HUES48 (cell line): ENCODE data around the gene ZNRF4.
"Not testable (repeated sequence)": the region's sequence is repeated elsewhere in the genome, so short reads cannot be mapped to it uniquely, and the experiment has no call there.

Source experiments
- H3K27ac ChIP-seq: one replicate; pipeline ENCODE4 v1.7.0; 2013; ENCODE audit warnings: low read depth, low read length, inconsistent platforms
- H3K27me3 ChIP-seq: 2 replicates; pipeline ENCODE4 v1.6.1; 2013; ENCODE audit warnings: mild to moderate bottlenecking, low read length; ENCODE audit not compliant: control insufficient read depth, insufficient read depth
- H3K36me3 ChIP-seq: 2 replicates; pipeline ENCODE4 v1.6.1; 2013; ENCODE audit warnings: low read length; ENCODE audit not compliant: control insufficient read depth, insufficient read depth
- H3K4me1 ChIP-seq: 2 replicates; pipeline ENCODE4 v1.6.1; 2013; ENCODE audit warnings: mild to moderate bottlenecking, low read length; ENCODE audit not compliant: control insufficient read depth, insufficient read depth
- H3K4me3 ChIP-seq: 2 replicates; pipeline ENCODE4 v1.5.1; 2013; ENCODE audit warnings: mild to moderate bottlenecking, low read depth, low read length
- H3K9ac ChIP-seq: 2 replicates; pipeline ENCODE4 v1.6.1; 2013; ENCODE audit warnings: mild to moderate bottlenecking, low read depth, low read length, moderate library complexity
- H3K9me3 ChIP-seq: 2 replicates; pipeline ENCODE4 v1.6.1; 2013; ENCODE audit warnings: low read length; ENCODE audit not compliant: control insufficient read depth, insufficient read depth

The ZNRF4 gene, protein sequence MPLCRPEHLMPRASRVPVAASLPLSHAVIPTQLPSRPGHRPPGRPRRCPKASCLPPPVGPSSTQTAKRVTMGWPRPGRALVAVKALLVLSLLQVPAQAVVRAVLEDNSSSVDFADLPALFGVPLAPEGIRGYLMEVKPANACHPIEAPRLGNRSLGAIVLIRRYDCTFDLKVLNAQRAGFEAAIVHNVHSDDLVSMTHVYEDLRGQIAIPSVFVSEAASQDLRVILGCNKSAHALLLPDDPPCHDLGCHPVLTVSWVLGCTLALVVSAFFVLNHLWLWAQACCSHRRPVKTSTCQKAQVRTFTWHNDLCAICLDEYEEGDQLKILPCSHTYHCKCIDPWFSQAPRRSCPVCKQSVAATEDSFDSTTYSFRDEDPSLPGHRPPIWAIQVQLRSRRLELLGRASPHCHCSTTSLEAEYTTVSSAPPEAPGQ

GRCh38 chr19:5455367-5456129 is at the start of gene ZNRF4:
Gene ZNRF4, plus strand, starts transcription at chr19:5455417. Its CDS starts 75 bp downstream, at chr19:5455492.
- no peak within 1 kb of the TSS for H3K4me3 ChIP-seq
- H3K4me1 ChIP-seq, result no peaks in the 10 kb centered on the region
- no peak within 1 kb of the TSS for H3K9ac ChIP-seq
- H3K36me3 ChIP-seq, result no peaks in the 10 kb centered on the region
- no peaks in the 10 kb centered on the region for H3K27me3 ChIP-seq
- no peaks in the 10 kb centered on the region for H3K9me3 ChIP-seq
- no peak within 1 kb of the TSS for H3K27ac ChIP-seq

GRCh38 chr19:5406198-5406597 is 49.0 kb upstream of the ZNRF4 start:
- not testable (repeated sequence) for H3K4me3 ChIP-seq, H3K9ac ChIP-seq, H3K4me1 ChIP-seq, H3K27ac ChIP-seq, H3K36me3 ChIP-seq, H3K9me3 ChIP-seq, H3K27me3 ChIP-seq

- Histone ChIP-seq H3K27ac (no peak overlapping the region), H3K9ac (no peak overlapping the region), H3K9me3 (peaks cover 6% of the 10 kb centered on the region; the same call in 1 of the 2 replicates), H3K27me3 (peaks cover 9% of the 10 kb centered on the region), H3K4me3 (no peak overlapping the region), H3K4me1 (peaks cover 2% of the 10 kb centered on the region; the same call in 1 of the 2 replicates), H3K36me3 (no peaks in the 10 kb centered on the region)
Observed at GRCh38 chr19:5406816-5407215, 48.4 kb upstream of the ZNRF4 start.

DNA sequence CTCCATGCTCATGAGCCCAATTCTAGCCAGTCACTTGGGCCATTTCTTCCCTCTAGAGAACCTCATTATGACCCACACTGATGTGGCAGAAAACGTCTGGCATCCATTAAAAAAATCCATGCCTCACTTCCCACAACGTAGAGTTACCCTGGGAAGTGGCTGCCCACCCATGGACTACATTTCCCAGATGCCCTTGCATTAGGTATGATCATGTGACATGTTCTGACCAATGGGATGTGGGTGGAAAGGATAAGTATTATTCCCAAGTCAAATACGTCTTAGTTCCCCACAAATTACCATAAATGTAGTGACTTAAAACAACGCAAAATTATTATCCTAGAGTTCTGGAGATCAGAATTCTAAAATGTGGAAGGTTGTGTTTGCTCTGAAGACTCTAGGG is 47.9 kb upstream of the ZNRF4 start:
- peaks cover 6% of the 10 kb centered on the region; the same call in 1 of the 2 replicates for H3K9me3 ChIP-seq
- H3K36me3 ChIP-seq, result no peaks in the 10 kb centered on the region
- peaks cover 2% of the 10 kb centered on the region; the same call in 1 of the 2 replicates for H3K4me1 ChIP-seq
- H3K27ac ChIP-seq, result no peak overlapping the region
- no peak overlapping the region for H3K4me3 ChIP-seq
- H3K9ac ChIP-seq, result no peak overlapping the region
- peaks cover 9% of the 10 kb centered on the region for H3K27me3 ChIP-seq

GRCh38 chr19:5417495-5418436 is 37.5 kb upstream of the ZNRF4 start:
- H3K27me3 ChIP-seq, result no peaks in the 10 kb centered on the region
- H3K4me1 ChIP-seq, result peaks cover 17% of the 10 kb centered on the region; the same call in 1 of the 2 replicates
- no peak overlapping the region for H3K9ac ChIP-seq
- no peaks in the 10 kb centered on the region for H3K36me3 ChIP-seq
- no peaks in the 10 kb centered on the region for H3K9me3 ChIP-seq
- no peak overlapping the region for H3K4me3 ChIP-seq
- no peak overlapping the region for H3K27ac ChIP-seq

- Histone ChIP-seq H3K4me1 (peaks cover 17% of the 10 kb centered on the region; the same call in 1 of the 2 replicates), H3K36me3 (no peaks in the 10 kb centered on the region), H3K27me3 (no peaks in the 10 kb centered on the region), H3K27ac (no peak overlapping the region), H3K9ac (no peak overlapping the region), H3K9me3 (no peaks in the 10 kb centered on the region), H3K4me3 (no peak overlapping the region)
Observed at GRCh38 chr19:5418677-5419076, 36.5 kb upstream of the ZNRF4 start.

DNA sequence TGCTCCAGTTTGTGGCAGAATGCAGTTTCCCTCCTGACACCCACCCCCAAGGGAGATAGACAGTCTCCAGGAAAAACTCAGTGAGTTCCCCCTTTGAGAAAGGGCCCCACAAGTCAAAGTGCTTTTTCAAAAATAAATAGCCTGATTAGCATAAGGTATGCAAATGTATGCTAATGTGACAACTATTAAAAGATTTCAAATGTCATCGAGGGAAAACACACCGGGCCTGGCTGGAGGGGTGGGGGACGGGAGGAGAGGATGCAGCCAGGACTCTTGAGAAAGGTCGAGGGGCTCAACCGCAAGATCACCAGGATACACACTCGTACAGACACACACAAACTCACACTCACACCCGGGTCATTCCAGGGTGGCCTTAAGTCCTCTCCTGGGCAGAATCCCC is 34.3 kb upstream of the ZNRF4 start:
- no peaks in the 10 kb centered on the region for H3K9me3 ChIP-seq
- no peaks in the 10 kb centered on the region for H3K36me3 ChIP-seq
- H3K27ac ChIP-seq, result no peak overlapping the region
- peaks cover 17% of the 10 kb centered on the region; the same call in 1 of the 2 replicates for H3K4me1 ChIP-seq
- H3K4me3 ChIP-seq, result no peak overlapping the region
- H3K9ac ChIP-seq, result no peak overlapping the region
- no peaks in the 10 kb centered on the region for H3K27me3 ChIP-seq

- H3K9me3 ChIP-seq, result no peaks in the 10 kb centered on the region
- H3K4me3 ChIP-seq, result no peak overlapping the region
- no peak overlapping the region for H3K27ac ChIP-seq
- H3K9ac ChIP-seq, result no peak overlapping the region
- H3K36me3 ChIP-seq, result no peaks in the 10 kb centered on the region
- H3K27me3 ChIP-seq, result no peaks in the 10 kb centered on the region
- H3K4me1 ChIP-seq, result 0 out of 2 replicates have a peak, but pooled peaks cover 9% of the 10 kb centered on the region
Observed at GRCh38 chr19:5423567-5424125, 31.6 kb upstream of the ZNRF4 start.

DNA sequence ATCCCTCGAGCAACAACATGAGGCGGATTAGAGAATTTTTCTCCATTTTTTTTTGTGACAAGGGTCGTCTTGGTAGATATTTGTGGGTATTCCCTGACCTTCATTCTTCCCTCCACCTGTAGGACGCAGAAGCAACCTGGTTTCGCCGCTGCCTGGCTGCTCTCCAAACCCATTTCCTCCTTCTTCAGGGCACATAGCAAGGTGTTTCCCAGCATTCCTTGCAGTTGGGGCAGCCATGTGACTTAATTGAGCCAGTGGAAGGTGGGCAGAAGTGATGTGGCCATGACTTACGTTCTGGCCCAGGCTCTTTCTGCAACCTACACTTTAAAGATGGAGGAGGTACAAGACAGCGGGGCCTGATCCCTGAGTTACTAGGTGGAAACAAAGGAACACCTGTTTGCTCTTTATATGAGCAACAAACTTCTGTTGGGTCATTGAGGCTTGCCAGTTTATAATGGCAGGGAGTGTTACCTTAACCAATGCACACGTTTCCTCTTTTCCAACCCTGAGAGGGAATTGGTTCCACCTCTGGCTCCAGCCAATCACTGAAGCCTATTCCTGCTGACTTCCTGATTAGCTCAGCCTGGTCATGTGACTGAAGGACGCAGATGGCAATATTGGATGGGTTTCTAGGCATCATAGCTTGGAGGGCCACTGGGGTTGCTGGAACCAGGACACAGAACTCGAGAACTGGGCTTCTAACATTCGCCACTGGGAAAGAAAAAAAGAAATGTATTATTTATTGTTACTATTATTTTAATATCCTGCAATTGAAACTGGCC is 30.8 kb upstream of the ZNRF4 start:
- H3K9me3 ChIP-seq, result no peaks in the 10 kb centered on the region
- no peak overlapping the region for H3K4me3 ChIP-seq
- H3K36me3 ChIP-seq, result no peaks in the 10 kb centered on the region
- H3K27ac ChIP-seq, result no peak overlapping the region
- 0 out of 2 replicates have a peak, but pooled peaks cover 9% of the 10 kb centered on the region for H3K4me1 ChIP-seq
- no peaks in the 10 kb centered on the region for H3K27me3 ChIP-seq
- no peak overlapping the region for H3K9ac ChIP-seq
